K562 (cell line): ENCODE measurements around the gene ISYNA1. TPM values are rescaled to one million over a fixed set of nuclear protein-coding genes. Genes with fewer than 3 reads are reported as not detected.
A peak's percentile ranks its signal among the peaks of the same experiment; 100 is the strongest.

Experiments used
- ATAC-seq: fragments of 200-7000 bp; cut with Tn5 transposase; 3 replicates; pipeline ENCODE4 v1.9.1; 2020; ENCODE audit warnings: moderate library complexity
- BruUV-seq: library from RNA; stranded (reverse); fragments of 400-500 nt; replicated peaks from 2 replicates; lab custom pipeline; 2021; lab: Mats Ljungman, UMichigan
- CTCF ChIA-PET: fragments of 300-600 bp; formaldehyde crosslinking; extraction: SDS; loops from one replicate; lab custom pipeline; 2021; ENCODE audit warnings: low intra/inter-chr PET ratio; lab: Yijun Ruan, JAX
- POLR2A ChIA-PET: fragments of 300-600, 350-650 bp; sonication (Branson Sonifier 250); formaldehyde crosslinking; extraction: SDS; loops from one replicate; lab custom pipeline; 2021; ENCODE audit warnings: antibody characterized with exemption, inconsistent platforms; lab: Yijun Ruan, JAX
- DNase-seq, 4 experiments: peaks; one replicate each; pipeline versions ENCODE4 v3.0.0 to v3.0.0-alpha.2; 2011 to 2018; ENCODE audit warnings: low spot score in 3 of 4, mixed read lengths in 3 of 4; ENCODE audit errors: extremely low read depth in 1 of 4
- FAIRE-seq: peaks from 2 replicates; lab custom pipeline; 2011; peaks lifted over from hg19 to GRCh38; lab: Jason Lieb, UNC
- H2AFZ ChIP-seq: 2 replicates; pipeline ENCODE4 v1.6.0; 2011; ENCODE audit warnings: low read depth, low read length, control low read depth, inconsistent platforms
- H3K27ac ChIP-seq: fragments of 200-600 bp; 3 replicates; pipeline ENCODE4 v1.8.0; 2011; ENCODE audit warnings: low read depth, mild to moderate bottlenecking, control low read depth, inconsistent platforms, low read length, moderate library complexity, mixed read lengths; ENCODE audit errors: extremely low read depth
- H3K27me3 ChIP-seq, 2 experiments: fragments of 300-600 bp in 1 of 2; 2 replicates in 1 of 2; 3 replicates in 1 of 2; pipeline versions ENCODE4 v1.6.0 to v1.8.0; 2011; ENCODE audit warnings: inconsistent platforms in 2 of 2, low read length in 2 of 2, mild to moderate bottlenecking in 1 of 2, mixed read lengths in 1 of 2, moderate library complexity in 1 of 2; ENCODE audit not compliant: control insufficient read depth in 2 of 2, insufficient read depth in 2 of 2
- H3K36me3 ChIP-seq: fragments of 300-600 bp; 3 replicates; pipeline ENCODE4 v1.8.0; 2011; ENCODE audit warnings: mild to moderate bottlenecking, low read length, inconsistent platforms; ENCODE audit not compliant: control insufficient read depth, insufficient read depth
- H3K4me1 ChIP-seq, 2 experiments: fragments of 200-600 bp in 1 of 2; replicated peaks in 1 of 2; 2 replicates in 1 of 2; 3 replicates in 1 of 2; pipeline versions ENCODE4 v1.5.1 to v1.8.0; 2011; ENCODE audit warnings: inconsistent platforms in 2 of 2, low read length in 2 of 2, mild to moderate bottlenecking in 1 of 2, mixed read lengths in 1 of 2, moderate library complexity in 1 of 2; ENCODE audit not compliant: control insufficient read depth in 2 of 2, insufficient read depth in 2 of 2
- H3K4me2 ChIP-seq: 2 replicates; pipeline ENCODE4 v1.6.1; 2011; ENCODE audit warnings: low read length, control low read depth, inconsistent platforms, mixed read lengths; ENCODE audit not compliant: insufficient read depth
- H3K4me3 ChIP-seq: fragments of 200-600 bp; sonication (generic), shearing (Covaris generic); 2 replicates; pipeline ENCODE4 v1.5.1; 2016; ENCODE audit warnings: control low read depth, inconsistent platforms
- H3K79me2 ChIP-seq: fragments of 200-600 bp; 3 replicates; pipeline ENCODE4 v1.8.0; 2011; ENCODE audit warnings: low read length, inconsistent platforms; ENCODE audit not compliant: control insufficient read depth, insufficient read depth
- H3K9ac ChIP-seq, 2 experiments: 2 replicates each; pipeline versions ENCODE4 v1.6.0 to v1.6.1; 2011; ENCODE audit warnings: low read depth in 2 of 2, low read length in 2 of 2, control low read depth in 1 of 2, inconsistent platforms in 1 of 2, mild to moderate bottlenecking in 1 of 2, mixed read lengths in 1 of 2; ENCODE audit not compliant: insufficient read depth in 1 of 2
- H3K9me1 ChIP-seq: one replicate; pipeline ENCODE4 v1.6.0; 2011; ENCODE audit warnings: inconsistent platforms, mild to moderate bottlenecking, low read length, moderate library complexity; ENCODE audit not compliant: control insufficient read depth, insufficient read depth
- H3K9me3 ChIP-seq: replicated peaks from 2 replicates; pipeline ENCODE4 v1.5.1; 2011; ENCODE audit warnings: low read depth, low read length, inconsistent platforms; ENCODE audit not compliant: control insufficient read depth, insufficient read depth
- H4K20me1 ChIP-seq: replicated peaks from 2 replicates; pipeline ENCODE4 v1.6.1; 2011; ENCODE audit warnings: low read length, inconsistent platforms, mixed read lengths; ENCODE audit not compliant: control insufficient read depth, insufficient read depth
- CREM ChIP-seq: IDR thresholded peaks from 2 replicates; pipeline ENCODE4 v1.6.1; 2014; ENCODE audit warnings: antibody characterized with exemption, low read depth
- DNMT1 ChIP-seq: fragments of 450-650 bp; IDR thresholded peaks from 2 replicates; pipeline ENCODE4 v1.6.1; 2016; ENCODE audit warnings: antibody characterized with exemption, mild to moderate bottlenecking
- ESRRA ChIP-seq: fragments of 450-650 bp; IDR thresholded peaks from 2 replicates; pipeline ENCODE4 v1.6.1; 2014; ENCODE audit warnings: low read depth, mild to moderate bottlenecking, moderate library complexity, borderline replicate concordance
- NFE2L1 ChIP-seq: fragments of 450-650 bp; IDR thresholded peaks from 2 replicates; pipeline ENCODE4 v1.6.1; 2016; ENCODE audit warnings: missing genetic modification characterization, low read depth, mild to moderate bottlenecking, missing compliant biosample characterization, moderate library complexity, borderline replicate concordance
- RBM22 ChIP-seq: fragments of 200-400 bp; formaldehyde crosslinking; IDR thresholded peaks from 2 replicates; pipeline ENCODE4 v1.6.1; 2018; ENCODE audit warnings: low read length, low read depth; ENCODE audit not compliant: poor library complexity, severe bottlenecking
- SLC30A9 ChIP-seq: fragments of 250-450 bp; sonication (Bioruptor Pico); IDR thresholded peaks from 2 replicates; pipeline ENCODE4 v1.8.0; 2022; ENCODE audit warnings: mild to moderate bottlenecking, moderate library complexity
- SRSF3 ChIP-seq: fragments of 200-400 bp; formaldehyde crosslinking; IDR thresholded peaks from 2 replicates; pipeline ENCODE4 v1.6.1; 2016; ENCODE audit warnings: mild to moderate bottlenecking, low read length, moderate library complexity; ENCODE audit not compliant: insufficient read depth
- TAF7 ChIP-seq: fragments of 450-650 bp; IDR thresholded peaks from 2 replicates; pipeline ENCODE4 v1.6.1; 2016; ENCODE audit warnings: missing genetic modification characterization, missing compliant biosample characterization
- TGIF2 ChIP-seq: sonication (generic); formaldehyde crosslinking; IDR thresholded peaks from 2 replicates; pipeline ENCODE4 v1.8.1; 2022; ENCODE audit warnings: mild to moderate bottlenecking, missing genetic modification reagents, moderate library complexity
- XRCC5 ChIP-seq: fragments of 200-400 bp; formaldehyde crosslinking; IDR thresholded peaks from 2 replicates; pipeline ENCODE4 v1.6.1; 2017; ENCODE audit warnings: low read depth, mild to moderate bottlenecking, low read length
- ZBTB7A ChIP-seq: IDR thresholded peaks from 2 replicates; pipeline ENCODE4 v1.6.1; 2011; ENCODE audit warnings: low read depth, mild to moderate bottlenecking, low read length, moderate library complexity, borderline replicate concordance; ENCODE audit not compliant: control insufficient read depth
- ZNF263 ChIP-seq: sonication (generic); formaldehyde crosslinking; IDR thresholded peaks from 2 replicates; pipeline ENCODE4 v1.8.0; 2022; ENCODE audit warnings: mild to moderate bottlenecking, missing genetic modification reagents, borderline replicate concordance
- ZNF695 ChIP-seq: fragments of 450-650 bp; formaldehyde crosslinking; IDR thresholded peaks from 2 replicates; pipeline ENCODE4 v1.4.0; 2020; ENCODE audit warnings: mild to moderate bottlenecking, moderate library complexity
- WGBS: fragments of 100-300 bp; shearing (Covaris generic); methylation state at CpG from one replicate; pipeline ENCODE4 v1.1.6; 2016; ENCODE audit warnings: low coverage, mixed read lengths; ENCODE audit not compliant: insufficient coverage; ENCODE audit errors: missing lambda C conversion rate; 5-methylcytosine and 5-hydroxymethylcytosine counted together
- in situ Hi-C: fragments of 300-500 bp; cut with MboI; formaldehyde crosslinking; loops from 4 replicates; pipeline ENCODE4 v1.15.0; 2018; ENCODE audit warnings: inconsistent platforms, mixed read lengths
- intact Hi-C: fragments of 100-400 bp; cut with micrococcal nuclease; formaldehyde crosslinking; loops from 2 replicates; pipeline ENCODE4 v1.14.2; 2022
- polyA plus RNA-seq, 8 experiments: library from polyadenylated mRNA; depleted of rRNA in 4 of 8; stranded (reverse) in 5 of 8; unstranded in 3 of 8; fragments of >200 nt; fragmentation: Nextera tagmentation in 2 of 8; fragmentation: Illumina TruSeq in 1 of 8; extraction: Ambion mirVana in 2 of 8; extraction: Trizol in 1 of 8; gene quantifications; 2 replicates each; pipeline versions ENCODE4 v1.2.1 to v1.2.3, GENCODE V29; 2011 to 2014; ENCODE audit warnings: inconsistent platforms in 1 of 8, missing spikeins in 1 of 8
- total RNA-seq, 7 experiments: library from RNA; depleted of rRNA in 6 of 7; stranded (reverse); fragments of >200 nt in 6 of 7; fragmentation: Illumina TruSeq in 2 of 7; extraction: Trizol in 2 of 7; gene quantifications; 2 replicates each; pipeline versions ENCODE4 v1.2.1 to v1.2.3, GENCODE V29; 2011 to 2021; ENCODE audit warnings: low replicate concordance in 1 of 7
- TF ChIP-seq, protein P1 (sequence below): fragments of 250-450 bp; sonication (Bioruptor Pico); IDR thresholded peaks from 2 replicates; pipeline ENCODE4 v1.8.0; 2022; ENCODE audit warnings: inconsistent platforms

The ISYNA1 gene
- total and polyA plus RNA-seq, 9 of the 15 experiments (the other 6 are each of a cell fraction or from before 2014, with no cell fraction given): 21.8 to 460 (median 93.2) TPM

DNA sequence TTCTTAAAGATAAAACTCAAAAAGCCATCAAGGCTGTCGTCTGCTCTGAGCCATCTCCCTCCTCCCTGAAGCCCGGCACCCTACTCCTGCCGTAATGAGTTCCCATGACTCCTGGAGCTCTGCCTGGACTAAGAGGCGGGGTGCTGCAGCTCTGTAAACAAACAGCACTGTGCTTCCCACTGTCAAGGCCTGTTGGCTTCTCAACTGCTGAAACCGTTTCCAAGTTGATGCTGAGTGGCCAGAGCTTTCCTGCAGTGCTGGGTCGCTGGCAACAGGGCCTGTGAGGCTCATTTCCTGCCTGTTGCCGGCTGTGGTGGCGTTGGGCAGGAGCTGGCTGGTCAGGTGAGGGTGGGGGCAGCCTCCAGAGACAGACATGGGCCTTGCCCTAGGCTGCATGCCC is 26.7 kb upstream of the ISYNA1 start:
- DNase-seq (no peak), ATAC-seq (no peak), FAIRE-seq (no peak)
- Histone ChIP-seq H3K79me2 (peaks cover 20% of the 10 kb centered on the region), H3K4me2 (no peak overlapping the region), H2AFZ (no peak overlapping the region), H4K20me1 (peaks cover 29% of the 10 kb centered on the region), H3K9me1 (peaks cover 10% of the 10 kb centered on the region), H3K9ac (peak overlapping the region in 1 of 2 experiments; percentile 47; a peak in 2 of 4 replicates), H3K9me3 (no peaks in the 10 kb centered on the region), H3K4me1 (peaks cover 0 to 64% of the 10 kb centered on the region in 2 experiments; a peak in 3 of 5 replicates), H3K27ac (no peak overlapping the region), H3K36me3 (peaks cover 47% of the 10 kb centered on the region), H3K27me3 (no peaks in the 10 kb centered on the region), H3K4me3 (no peak overlapping the region)
- 54% methylated on average over 8 of the region's 8 CpGs for WGBS
- in situ Hi-C loops: loop anchor here (5.0 kb wide), 1 partner anchor 213 kb away; no protein-coding TSS in a partner anchor
- no peak for TF ChIP-seq TGIF2 (CRISPR knock-in tag)
- no peak for TF ChIP-seq ZBTB7A
- TF ChIP-seq ZNF263 (CRISPR knock-in tag): peak; percentile 77
- no peak for TF ChIP-seq ZNF695 (CRISPR knock-in tag)
- BruUV-seq: no TSS peak
- POLR2A ChIA-PET: interaction anchor here (0.6 to 1.4 kb wide), 4 partner anchors 11 to 506 kb away, joined by 3 to 6 read pairs (median 3); no protein-coding TSS in a partner anchor
- CTCF ChIA-PET: no interaction called here
- intact Hi-C loops: loop anchor here (5.0 kb wide), 1 partner anchor 213 kb away; no protein-coding TSS in a partner anchor

DNA sequence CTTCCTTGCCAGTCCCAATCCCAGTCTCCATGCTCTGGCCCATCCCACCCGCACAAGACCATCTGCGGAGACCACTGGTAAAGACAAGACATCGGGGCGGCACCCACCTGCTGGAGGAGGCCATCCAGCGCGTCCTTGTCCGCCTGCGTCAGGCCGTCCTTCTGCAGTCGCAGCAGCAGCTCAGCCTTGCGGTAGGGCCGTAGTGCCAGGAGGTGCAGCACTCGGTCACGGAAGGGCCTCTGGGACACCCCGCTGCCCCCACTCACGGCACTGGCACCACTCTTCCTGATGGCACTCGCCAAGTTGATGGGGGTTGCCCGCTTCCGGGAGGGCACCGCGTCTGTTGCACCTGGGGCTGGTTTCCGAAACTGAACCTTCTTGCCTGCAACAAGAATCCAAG is 23.5 kb upstream of the ISYNA1 start:
- no peaks in the 10 kb centered on the region for H3K9me1 ChIP-seq
- FAIRE-seq: no peak
- no peak overlapping the region for H2AFZ ChIP-seq
- no peak for DNase-seq
- WGBS: 95% methylated on average over 20 of the region's 22 CpGs
- H4K20me1 ChIP-seq: peaks cover 11% of the 10 kb centered on the region
- H3K27me3 ChIP-seq: no peaks in the 10 kb centered on the region
- ChIA-PET CTCF (interaction anchor here (1.5 kb wide), 1 partner anchor 11 kb away, joined by 4 read pairs; no protein-coding TSS in a partner anchor), POLR2A (interaction anchor here (0.6 to 1.4 kb wide), 4 partner anchors 9 to 967 kb away, joined by 3 to 8 read pairs (median 4); no protein-coding TSS in a partner anchor)
- H3K4me2 ChIP-seq: no peak overlapping the region
- no TSS peak for BruUV-seq
- H3K9me3 ChIP-seq: no peaks in the 10 kb centered on the region
- intact Hi-C loops: no loop called here
- peak overlapping the region in 1 of 2 experiments; percentile 43; a peak in 2 of 4 replicates for H3K9ac ChIP-seq
- H3K4me1 ChIP-seq: peaks cover 0 to 50% of the 10 kb centered on the region in 2 experiments; a peak in 2 of 5 replicates
- ATAC-seq: no peak
- no peak overlapping the region for H3K4me3 ChIP-seq
- H3K27ac ChIP-seq: no peak overlapping the region
- in situ Hi-C loops: no loop called here
- H3K79me2 ChIP-seq: no peaks in the 10 kb centered on the region; the same call in 2 of the 3 replicates
- H3K36me3 ChIP-seq: peaks cover 73% of the 10 kb centered on the region
- TF ChIP-seq RBM22 (peak; percentile 39), ESRRA (no peak), XRCC5 (no peak), SLC30A9 (CRISPR knock-in tag) (no peak), CREM (no peak), DNMT1 (no peak), SRSF3 (no peak), TAF7 (no peak), NFE2L1 (tag) (no peak)
- TF ChIP-seq, protein P1, sequence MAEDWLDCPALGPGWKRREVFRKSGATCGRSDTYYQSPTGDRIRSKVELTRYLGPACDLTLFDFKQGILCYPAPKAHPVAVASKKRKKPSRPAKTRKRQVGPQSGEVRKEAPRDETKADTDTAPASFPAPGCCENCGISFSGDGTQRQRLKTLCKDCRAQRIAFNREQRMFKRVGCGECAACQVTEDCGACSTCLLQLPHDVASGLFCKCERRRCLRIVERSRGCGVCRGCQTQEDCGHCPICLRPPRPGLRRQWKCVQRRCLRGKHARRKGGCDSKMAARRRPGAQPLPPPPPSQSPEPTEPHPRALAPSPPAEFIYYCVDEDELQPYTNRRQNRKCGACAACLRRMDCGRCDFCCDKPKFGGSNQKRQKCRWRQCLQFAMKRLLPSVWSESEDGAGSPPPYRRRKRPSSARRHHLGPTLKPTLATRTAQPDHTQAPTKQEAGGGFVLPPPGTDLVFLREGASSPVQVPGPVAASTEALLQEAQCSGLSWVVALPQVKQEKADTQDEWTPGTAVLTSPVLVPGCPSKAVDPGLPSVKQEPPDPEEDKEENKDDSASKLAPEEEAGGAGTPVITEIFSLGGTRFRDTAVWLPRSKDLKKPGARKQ: no peak
